ENCODE results near the gene GMDS. TPM values are rescaled to one million over a fixed set of nuclear protein-coding genes. Genes with fewer than 3 reads are reported as not detected.

Gene GMDS
- total RNA-seq, 2 donors from 2014 or later: 25.4 to 29.5 TPM

DNA sequence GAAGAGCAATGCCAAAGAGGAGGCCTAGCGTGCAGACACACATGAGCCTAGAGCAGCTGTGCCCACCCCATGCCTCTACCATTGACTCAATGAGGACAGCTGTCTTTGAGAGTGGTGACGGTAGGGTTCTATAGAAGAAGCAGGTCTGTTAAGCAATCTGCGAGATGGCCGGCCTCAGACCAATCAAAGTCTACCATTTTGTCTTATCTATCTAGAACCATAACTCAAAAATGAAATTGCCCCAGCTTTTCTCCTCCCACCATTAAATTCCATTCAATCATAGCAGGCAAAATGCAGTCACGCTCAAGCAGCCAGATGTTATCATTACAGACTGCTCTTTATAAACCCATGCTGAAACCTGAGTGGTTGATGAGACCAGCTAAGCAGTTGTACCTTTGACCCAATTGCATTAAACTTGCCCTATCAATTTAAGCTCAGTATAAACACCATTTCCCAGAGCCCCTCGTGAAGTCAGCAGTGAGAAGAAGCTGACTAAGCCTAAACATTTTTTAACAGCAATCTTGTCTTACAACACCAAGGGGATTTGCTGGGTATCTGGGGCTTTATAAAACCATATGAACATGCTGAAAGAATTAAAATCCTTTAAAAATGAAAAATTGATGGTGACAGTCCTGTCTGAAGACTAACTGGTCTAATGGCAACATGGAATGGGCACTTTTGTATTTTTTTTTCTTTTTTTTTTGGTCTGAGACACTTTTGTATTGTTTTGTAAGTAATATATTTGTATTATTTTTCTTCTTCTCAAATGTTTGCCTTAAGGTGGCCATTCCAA, 578.2 kb downstream of the GMDS start:
- DNase-seq: no peak
- Mint-ChIP-seq H3K36me3 (ENCODE audit: low read depth) (no peaks in the 10 kb centered on the region), H3K9me3 (no peaks in the 10 kb centered on the region), H3K4me3 (no peak overlapping the region), H3K27ac (no peak overlapping the region), H3K4me1 (peaks cover 8% of the 10 kb centered on the region), H3K27me3 (ENCODE audit: insufficient read depth) (peaks cover 3% of the 10 kb centered on the region)
- H3K4me3 ChIP-seq (ENCODE audit: low read length): no peak overlapping the region
- 90 to 100% methylated on average over 2 to 6 of the region's 6 CpGs for WGBS, 2 experiments (ENCODE audit: insufficient coverage in 1 of 2, insufficient read length in 1 of 2)
- TF ChIP-seq, protein P1, sequence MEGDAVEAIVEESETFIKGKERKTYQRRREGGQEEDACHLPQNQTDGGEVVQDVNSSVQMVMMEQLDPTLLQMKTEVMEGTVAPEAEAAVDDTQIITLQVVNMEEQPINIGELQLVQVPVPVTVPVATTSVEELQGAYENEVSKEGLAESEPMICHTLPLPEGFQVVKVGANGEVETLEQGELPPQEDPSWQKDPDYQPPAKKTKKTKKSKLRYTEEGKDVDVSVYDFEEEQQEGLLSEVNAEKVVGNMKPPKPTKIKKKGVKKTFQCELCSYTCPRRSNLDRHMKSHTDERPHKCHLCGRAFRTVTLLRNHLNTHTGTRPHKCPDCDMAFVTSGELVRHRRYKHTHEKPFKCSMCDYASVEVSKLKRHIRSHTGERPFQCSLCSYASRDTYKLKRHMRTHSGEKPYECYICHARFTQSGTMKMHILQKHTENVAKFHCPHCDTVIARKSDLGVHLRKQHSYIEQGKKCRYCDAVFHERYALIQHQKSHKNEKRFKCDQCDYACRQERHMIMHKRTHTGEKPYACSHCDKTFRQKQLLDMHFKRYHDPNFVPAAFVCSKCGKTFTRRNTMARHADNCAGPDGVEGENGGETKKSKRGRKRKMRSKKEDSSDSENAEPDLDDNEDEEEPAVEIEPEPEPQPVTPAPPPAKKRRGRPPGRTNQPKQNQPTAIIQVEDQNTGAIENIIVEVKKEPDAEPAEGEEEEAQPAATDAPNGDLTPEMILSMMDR (conservative IDR thresholded peaks at IDR 0.05): no peak
- H3K9me3 ChIP-seq (ENCODE audit: control insufficient read depth, low read length): no peaks in the 10 kb centered on the region
- no peak overlapping the region for H3K27ac ChIP-seq (ENCODE audit: low read depth, low read length)
- no peaks in the 10 kb centered on the region for H3K27me3 ChIP-seq (ENCODE audit: control insufficient read depth, insufficient read depth, low read length, poor library complexity, severe bottlenecking)
- no peaks in the 10 kb centered on the region for H3K36me3 ChIP-seq (ENCODE audit: control insufficient read depth, insufficient read depth, low read length)
- H3K9ac ChIP-seq (ENCODE audit: extremely low read depth, low read length, poor library complexity, severe bottlenecking): no peak overlapping the region
- peaks cover 11% of the 10 kb centered on the region for H3K4me1 ChIP-seq (ENCODE audit: control insufficient read depth, insufficient read depth, low read length)

DNA sequence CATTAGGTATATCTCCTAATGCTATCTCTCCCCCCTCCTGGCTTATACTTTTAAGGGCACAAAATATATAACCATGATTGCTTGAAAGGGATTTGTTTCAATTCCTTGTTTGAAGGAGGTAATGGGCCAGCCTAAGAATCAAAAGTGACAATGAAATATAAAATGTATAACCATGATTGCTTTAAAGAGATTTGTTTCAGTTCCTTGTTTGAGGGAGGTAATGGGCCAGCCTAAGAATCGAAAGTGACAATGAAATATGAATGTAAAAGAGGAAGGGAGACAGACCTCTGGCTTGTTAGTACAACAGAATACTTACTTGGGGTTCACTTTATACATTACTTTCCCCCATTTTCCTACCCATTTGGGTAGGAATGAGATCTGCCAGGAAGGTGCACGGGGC, 580.2 kb downstream of the GMDS start:
- 86 to 95% methylated on average over 1 to 2 of the region's 2 CpGs for WGBS, 2 experiments (ENCODE audit: insufficient coverage in 1 of 2, insufficient read length in 1 of 2)

DNA sequence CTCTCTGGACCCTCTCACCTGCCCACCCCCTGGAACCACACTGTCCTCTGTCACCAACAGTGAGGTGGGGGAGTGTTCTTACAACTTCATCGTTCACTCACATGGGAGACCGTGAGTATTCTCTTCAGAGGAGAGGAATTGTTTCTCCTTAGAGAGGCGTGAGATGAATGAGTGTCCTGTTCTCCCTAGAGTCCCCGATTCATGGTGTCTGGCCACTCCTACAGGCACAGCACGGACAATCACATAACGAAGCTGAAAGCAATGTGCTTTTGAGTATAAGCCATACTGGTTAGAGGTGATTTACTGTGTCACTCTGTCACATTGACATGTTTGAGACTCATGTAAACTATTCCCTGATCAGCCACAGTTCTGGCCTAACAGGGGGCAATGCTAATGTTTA, 581.1 kb downstream of the GMDS start:
- no peak overlapping the region for H3K27ac Mint-ChIP-seq
- Histone ChIP-seq H3K9me3 (ENCODE audit: control insufficient read depth, low read length) (no peaks in the 10 kb centered on the region), H3K27ac (ENCODE audit: low read depth, low read length) (no peak overlapping the region), H3K4me3 (ENCODE audit: low read length) (no peak overlapping the region), H3K36me3 (ENCODE audit: control insufficient read depth, insufficient read depth, low read length) (no peaks in the 10 kb centered on the region), H3K9ac (ENCODE audit: extremely low read depth, low read length, poor library complexity, severe bottlenecking) (no peak overlapping the region), H3K27me3 (ENCODE audit: control insufficient read depth, insufficient read depth, low read length, poor library complexity, severe bottlenecking) (no peaks in the 10 kb centered on the region), H3K4me1 (ENCODE audit: control insufficient read depth, insufficient read depth, low read length) (peaks cover 5% of the 10 kb centered on the region)
- no peak overlapping the region for H3K4me3 Mint-ChIP-seq
- no peaks in the 10 kb centered on the region for H3K27me3 Mint-ChIP-seq (ENCODE audit: insufficient read depth)
- H3K4me1 Mint-ChIP-seq: peaks cover 6% of the 10 kb centered on the region
- TF ChIP-seq, protein P1 (conservative IDR thresholded peaks at IDR 0.05): no peak
- no peaks in the 10 kb centered on the region for H3K36me3 Mint-ChIP-seq (ENCODE audit: low read depth)
- WGBS, 2 experiments (ENCODE audit: insufficient coverage in 1 of 2, insufficient read length in 1 of 2): 62 to 82% methylated on average over 4 to 6 of the region's 6 CpGs
- DNase-seq: no peak
- H3K9me3 Mint-ChIP-seq: no peaks in the 10 kb centered on the region

More for the DNA sequence above, 580.2 kb downstream of the GMDS start:
- no peak overlapping the region for H3K4me3 Mint-ChIP-seq
- Histone ChIP-seq H3K36me3 (ENCODE audit: control insufficient read depth, insufficient read depth, low read length) (no peaks in the 10 kb centered on the region), H3K4me3 (ENCODE audit: low read length) (no peak overlapping the region), H3K27ac (ENCODE audit: low read depth, low read length) (no peak overlapping the region), H3K4me1 (ENCODE audit: control insufficient read depth, insufficient read depth, low read length) (peaks cover 5% of the 10 kb centered on the region), H3K9ac (ENCODE audit: extremely low read depth, low read length, poor library complexity, severe bottlenecking) (no peak overlapping the region), H3K27me3 (ENCODE audit: control insufficient read depth, insufficient read depth, low read length, poor library complexity, severe bottlenecking) (no peaks in the 10 kb centered on the region), H3K9me3 (ENCODE audit: control insufficient read depth, low read length) (no peaks in the 10 kb centered on the region)
- no peak for DNase-seq
- no peak overlapping the region for H3K27ac Mint-ChIP-seq
- no peaks in the 10 kb centered on the region for H3K36me3 Mint-ChIP-seq (ENCODE audit: low read depth)
- peaks cover 6% of the 10 kb centered on the region for H3K4me1 Mint-ChIP-seq
- TF ChIP-seq, protein P1 (conservative IDR thresholded peaks at IDR 0.05): no peak
- no peaks in the 10 kb centered on the region for H3K9me3 Mint-ChIP-seq
- no peaks in the 10 kb centered on the region for H3K27me3 Mint-ChIP-seq (ENCODE audit: insufficient read depth)

Measured in endodermal cell (in vitro differentiated cells).